GM18520 (cell line): ENCODE results near the gene ADAMTS17.

Source experiments
- ATAC-seq: cut with Tn5 transposase; IDR thresholded peaks from one replicate; pipeline ENCODE4 v1.9.1; 2021; ENCODE audit not compliant: unreplicated experiment

The ADAMTS17 gene

GRCh38 chr15:100140527-100141308 lies 201.1 kb downstream of the ADAMTS17 start:
- no peak for ATAC-seq

- ATAC-seq, result no peak
Observed at GRCh38 chr15:100134586-100134985, 207.2 kb downstream of the ADAMTS17 start.

DNA sequence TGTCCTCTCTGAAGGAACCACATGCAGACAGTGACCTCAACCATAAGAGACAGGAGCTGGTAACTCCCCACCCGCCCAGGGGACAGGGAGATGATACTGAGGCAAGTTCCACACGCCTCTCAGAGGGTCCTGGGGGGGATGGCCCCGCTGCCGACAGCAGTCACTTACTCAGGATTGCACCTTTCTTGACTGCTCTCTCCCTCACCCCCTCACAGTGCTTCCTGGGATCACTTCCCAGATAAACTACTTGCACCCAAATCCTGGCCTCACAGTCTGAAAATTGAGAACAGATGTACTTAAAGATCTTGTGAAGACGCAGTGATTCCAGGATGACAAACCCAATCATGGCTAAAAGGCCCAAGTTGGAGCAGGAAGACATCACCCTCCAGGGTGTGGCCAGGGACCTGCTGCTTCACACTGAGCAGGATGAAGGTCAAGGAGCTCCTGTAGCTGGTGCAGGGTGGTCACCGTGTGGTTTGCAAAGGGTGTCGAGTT lies 207.6 kb downstream of the ADAMTS17 start:
- no peak for ATAC-seq

DNA sequence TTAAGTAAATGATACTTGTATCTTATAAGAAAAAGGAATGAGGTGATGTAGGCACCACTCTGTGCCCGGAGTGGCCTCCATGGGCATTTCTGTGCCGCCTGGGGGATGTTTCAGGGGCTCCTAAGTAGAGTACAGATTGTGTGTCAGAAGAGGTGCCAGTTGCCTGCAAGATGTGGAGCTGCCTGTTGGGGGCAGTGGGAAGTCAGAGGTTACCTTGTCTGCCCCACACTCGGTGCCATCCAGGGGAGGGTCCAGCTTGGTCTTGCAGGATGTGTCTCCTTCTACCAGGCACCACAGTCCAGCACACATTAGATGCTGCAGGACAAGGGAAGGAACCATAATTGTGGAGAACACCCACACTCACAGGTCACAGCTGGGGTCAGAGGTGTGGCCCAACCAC lies 208.8 kb downstream of the ADAMTS17 start:
- no peak for ATAC-seq

DNA sequence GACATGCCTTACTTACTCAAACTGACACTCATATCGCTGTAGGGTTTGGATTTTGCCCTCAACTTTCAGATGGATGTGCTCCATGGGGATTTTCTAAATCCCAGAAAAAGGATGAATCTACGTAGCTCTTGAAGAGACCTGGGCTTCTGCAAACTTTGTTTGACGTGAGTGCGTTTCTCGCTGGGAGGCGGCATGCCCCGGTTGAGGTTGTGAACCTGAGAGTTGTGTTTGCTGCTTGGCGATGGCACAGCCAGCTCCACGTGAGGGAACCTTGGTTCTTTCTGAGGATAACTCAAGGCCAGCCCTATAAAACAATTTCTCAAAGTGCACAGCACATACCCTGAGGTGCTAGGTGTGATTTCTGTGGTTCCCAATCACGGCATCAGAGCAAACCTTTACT lies 209.5 kb downstream of the ADAMTS17 start:
- ATAC-seq, result no peak

DNA sequence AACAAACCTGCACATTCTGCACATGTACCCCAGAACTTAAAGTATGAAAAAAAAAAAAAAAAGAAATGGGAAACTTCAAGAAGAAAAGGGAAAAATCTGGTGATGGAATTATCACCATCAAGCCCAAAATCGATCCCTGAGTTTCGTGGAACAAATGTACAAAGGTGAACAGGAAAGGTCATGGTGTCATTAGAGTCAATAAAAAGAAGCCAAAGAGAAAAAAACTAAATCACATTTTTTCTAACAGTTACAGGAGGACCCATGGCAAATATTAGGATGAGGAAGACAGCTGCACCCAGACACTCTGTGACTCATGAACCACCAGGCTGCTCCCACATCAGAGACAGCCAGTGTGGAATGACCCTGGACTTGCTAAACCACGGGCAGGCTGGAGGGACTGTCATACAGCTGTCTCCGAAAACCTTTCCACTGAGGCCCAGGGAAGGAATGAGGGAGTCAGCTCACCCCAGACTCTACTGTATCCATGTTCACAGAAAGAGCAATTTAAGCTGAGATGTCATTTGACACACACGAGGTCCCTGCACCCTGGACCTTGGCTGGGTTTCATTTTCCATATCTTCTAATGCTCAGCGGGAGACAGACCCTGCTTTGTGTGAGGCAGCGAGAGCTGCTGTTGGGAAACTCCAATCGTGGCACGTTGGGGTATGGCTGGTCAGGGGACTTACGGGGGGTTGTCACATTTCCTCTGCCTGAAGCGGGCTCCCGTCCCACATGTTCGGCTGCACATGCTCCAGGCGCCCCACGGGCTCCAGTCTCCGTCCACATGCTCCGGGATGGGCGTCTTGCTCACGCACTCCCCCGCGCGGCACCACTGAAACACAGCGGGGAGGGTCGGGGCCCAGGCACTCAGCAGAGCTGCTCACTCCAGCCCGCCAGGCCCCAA lies 210.2 kb downstream of the ADAMTS17 start:
- ATAC-seq, result no peak

GRCh38 chr15:100129677-100130076 lies 212.1 kb downstream of the ADAMTS17 start:
- no peak for ATAC-seq

DNA sequence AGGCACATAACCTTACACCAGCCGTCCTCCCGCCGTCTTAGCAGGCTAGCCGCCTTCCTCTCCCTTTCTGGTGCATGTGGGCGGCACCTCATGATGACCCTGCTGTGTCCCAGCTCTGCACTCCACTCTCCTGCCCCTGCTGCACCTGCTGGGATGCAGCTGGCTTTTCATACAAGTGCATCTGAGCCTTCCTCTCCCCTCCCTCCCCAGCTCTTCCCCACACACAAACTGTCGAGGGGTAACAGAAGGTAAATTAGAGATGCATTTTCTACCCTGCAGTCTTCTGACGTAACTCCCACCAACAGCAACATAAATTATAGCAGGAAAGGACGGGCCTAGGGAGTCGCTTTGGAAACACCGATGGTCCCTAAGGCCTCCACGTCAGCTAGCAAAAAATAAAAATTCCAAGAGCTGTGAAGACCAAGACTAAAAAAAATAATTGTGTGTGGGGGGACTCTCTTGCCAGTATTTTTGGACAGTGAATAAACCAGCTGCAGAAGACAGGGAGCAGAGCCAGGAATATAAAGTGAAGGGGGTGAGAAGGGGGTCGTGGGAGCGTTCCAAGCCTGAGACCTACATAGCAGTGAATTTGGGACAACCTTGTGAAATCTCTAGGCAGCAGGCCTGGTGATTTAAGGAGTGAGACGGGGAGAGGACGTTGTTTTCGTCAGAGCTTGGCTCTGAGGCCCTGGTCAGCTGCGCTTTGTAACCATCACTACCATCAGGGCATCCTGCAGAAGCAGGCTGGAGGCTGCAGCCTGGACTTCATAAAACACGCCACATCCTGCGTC lies 216.2 kb downstream of the ADAMTS17 start:
- ATAC-seq, result no peak

DNA sequence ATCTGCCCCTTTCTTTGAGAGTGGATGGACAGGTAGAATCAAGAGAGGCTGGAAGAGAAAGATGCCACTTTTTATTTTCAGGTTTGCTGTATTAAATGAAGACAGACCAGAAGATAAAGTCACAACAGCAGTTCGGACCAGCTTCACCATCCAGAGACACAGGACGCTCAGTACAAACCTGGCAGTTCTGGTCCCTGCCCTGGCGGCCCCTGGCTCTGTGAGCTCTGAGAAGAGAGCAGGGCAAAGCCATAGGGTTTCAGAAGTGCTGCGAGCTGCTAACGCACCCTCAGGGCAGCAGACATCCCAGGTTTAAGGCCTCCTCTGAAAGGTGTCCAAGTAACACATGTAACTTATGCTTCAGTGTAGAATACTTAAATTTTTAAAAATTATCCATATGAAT lies 216.8 kb downstream of the ADAMTS17 start:
- ATAC-seq, result no peak

- ATAC-seq, result no peak
Observed at GRCh38 chr15:100124361-100124760, 217.4 kb downstream of the ADAMTS17 start.

DNA sequence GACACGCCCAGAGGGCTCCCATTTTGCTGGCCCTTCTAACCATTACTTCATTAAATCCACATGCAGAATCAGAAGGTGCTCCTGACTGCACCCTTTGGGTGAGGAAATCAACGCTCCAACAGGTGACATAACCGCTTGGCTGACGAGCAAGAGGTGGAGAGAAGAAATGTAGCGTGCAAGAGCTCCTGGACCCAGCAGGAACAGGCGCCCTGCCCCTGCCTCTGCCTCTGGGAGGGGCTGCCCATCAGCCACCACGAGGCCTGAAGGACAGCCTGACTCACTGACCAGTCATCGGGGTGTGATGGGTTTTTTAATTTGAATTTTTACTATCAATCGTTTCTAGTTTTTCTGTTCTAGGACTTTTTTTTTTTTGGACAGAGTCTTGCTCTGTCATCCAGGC lies 218.2 kb downstream of the ADAMTS17 start:
- no peak for ATAC-seq

DNA sequence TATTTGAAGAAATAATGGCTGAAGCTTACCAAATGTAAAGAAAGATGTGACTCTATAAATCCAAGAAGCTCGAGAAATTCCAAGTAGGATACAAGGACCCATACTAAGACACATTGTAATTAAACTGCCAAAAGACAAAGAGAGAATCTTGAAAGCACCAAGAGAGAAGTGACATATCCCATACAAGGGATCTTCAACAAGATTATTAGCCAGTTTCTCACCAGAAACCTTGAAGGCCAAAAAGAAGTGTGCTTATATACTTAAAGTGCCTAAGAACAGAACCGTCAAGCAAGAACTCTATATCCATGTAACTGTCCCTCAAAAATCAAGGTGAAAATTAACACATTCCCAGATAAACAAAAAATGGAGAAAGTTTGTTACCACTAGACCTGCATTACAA lies 220.5 kb downstream of the ADAMTS17 start:
- no peak for ATAC-seq

DNA sequence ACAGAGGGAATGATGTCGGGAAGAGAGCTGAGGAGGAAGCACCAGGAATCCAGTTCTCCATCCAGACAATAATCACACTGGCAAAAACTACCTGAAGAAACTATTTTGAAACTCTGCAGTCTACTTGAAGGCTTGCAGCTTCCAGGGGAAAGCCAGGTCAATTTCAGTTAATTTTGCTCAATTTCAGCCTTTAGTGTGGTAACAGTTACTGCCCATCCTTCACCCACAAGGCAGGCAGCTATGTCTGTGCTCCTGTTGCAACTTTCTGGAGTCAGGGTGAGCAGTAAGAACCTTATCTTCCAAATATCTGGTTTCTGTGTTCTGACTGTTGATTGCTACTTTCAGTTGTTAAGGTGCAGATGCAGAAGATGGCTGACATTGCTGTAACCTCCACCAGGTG lies 221.7 kb downstream of the ADAMTS17 start:
- ATAC-seq, result no peak

- ATAC-seq, result no peak
Observed at GRCh38 chr15:100118546-100118945, 223.2 kb downstream of the ADAMTS17 start.

DNA sequence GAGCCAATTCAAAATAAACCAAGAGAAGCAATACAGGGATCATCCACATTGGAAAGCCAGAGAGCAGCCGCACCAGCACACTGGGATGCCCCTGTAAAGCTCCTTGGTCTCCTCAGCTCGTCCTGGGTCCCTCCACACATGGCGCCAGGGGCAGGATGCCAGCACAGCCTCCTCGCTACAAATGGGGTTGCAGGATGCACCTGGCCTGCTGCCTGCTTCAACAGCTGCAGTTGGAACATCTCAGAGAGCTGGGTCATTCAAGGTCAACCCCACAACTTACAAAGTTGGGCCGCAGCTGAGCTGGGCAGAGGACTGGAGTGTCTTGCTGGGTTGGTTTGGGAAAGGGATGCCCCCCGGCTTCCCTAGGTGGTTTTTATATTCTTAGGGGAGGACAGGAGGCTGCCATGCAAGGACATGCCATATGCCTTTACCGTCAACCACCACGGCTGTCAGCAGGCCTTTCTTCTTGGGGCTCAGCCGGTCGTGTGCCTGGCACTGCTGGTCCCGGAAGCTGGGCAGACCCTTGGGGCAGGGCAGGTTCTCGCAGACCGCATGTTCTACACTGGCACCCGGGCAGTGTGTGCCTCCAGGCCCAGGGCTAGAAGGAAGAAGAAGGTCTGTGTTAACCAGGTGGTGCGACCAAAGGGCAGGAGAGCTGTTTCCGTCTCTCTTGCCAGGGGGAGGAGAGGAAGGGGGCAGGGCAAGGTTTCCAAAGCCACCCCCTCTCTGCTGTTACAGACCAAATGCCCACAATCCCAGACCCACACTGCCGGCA lies 225.2 kb downstream of the ADAMTS17 start:
- no peak for ATAC-seq

DNA sequence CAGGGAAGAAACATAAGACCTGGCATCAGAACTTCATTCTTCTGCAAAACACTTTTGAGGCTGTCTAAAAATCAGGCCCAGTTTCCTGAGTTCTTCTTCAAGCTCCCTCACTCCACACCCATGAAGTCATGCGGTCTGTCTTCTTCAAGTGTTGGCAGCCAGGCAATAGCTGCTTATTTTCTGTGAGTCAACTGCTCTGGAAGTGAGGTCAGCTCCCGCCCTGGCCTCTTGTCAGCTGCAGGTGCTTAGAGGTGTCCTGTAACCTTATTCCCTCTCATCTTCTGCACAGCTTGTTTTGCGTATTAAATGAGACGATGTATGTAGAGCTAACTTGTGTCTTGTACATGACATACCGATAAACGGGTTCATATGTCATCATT lies 226.1 kb downstream of the ADAMTS17 start:
- no peak for ATAC-seq

GRCh38 chr15:100115066-100115710 lies 226.6 kb downstream of the ADAMTS17 start:
- ATAC-seq, result no peak

DNA sequence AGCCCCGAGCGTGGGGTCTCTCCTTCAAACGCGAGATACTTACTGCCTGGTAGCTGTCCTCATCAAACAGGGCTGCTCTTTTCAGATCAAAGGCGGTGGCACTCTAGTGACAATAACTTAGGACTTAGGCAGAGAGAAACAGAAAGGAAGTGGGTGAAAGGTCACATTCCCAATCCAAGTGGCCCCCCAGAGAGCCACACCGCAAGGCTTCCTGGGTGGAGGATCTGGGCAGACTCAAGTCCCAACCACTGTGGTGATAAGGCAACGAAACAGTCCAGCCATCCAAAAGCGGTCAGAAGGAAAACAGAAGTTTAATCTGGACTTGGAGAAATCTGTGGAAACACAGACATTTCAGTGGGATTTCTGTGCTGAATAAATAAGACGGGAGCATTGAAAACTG lies 227.2 kb downstream of the ADAMTS17 start:
- ATAC-seq, result no peak

DNA sequence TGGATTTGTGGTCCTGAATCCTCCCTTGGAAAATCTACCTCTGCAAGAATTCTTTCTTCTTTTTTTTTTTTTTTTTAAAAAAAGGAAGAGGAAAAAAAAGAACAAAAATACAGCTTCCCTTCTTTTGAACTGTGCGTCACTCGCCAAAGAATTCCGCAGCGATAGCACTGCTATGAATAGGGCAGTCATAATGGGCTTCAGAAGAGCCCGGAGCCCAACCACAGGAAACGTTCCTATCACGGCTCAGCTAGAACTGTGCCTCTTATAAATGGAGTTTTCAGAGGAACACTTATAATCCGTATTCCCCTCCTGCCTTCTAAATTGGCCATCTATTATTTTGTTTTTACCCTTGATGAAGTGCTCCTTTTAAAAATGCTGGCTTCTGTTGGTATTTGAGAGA lies 227.7 kb downstream of the ADAMTS17 start:
- no peak for ATAC-seq
